Mesenchymal stem cell (in vitro differentiated cells and primary cell): Measurements from ENCODE around the gene OOSP4A.

Experiments used
- DNase-seq: peaks from one replicate; pipeline ENCODE4 v3.0.0-alpha.2; 2013
- H2AFZ ChIP-seq: one replicate; pipeline ENCODE4 v1.6.1; 2013; ENCODE audit warnings: low read depth, mild to moderate bottlenecking, control low read depth, inconsistent platforms, low read length, moderate library complexity
- H2AK5ac ChIP-seq: 2 replicates; pipeline ENCODE4 v1.6.1; 2013; ENCODE audit warnings: low read length, moderate library complexity, mild to moderate bottlenecking, inconsistent platforms; ENCODE audit not compliant: severe bottlenecking
- H2BK120ac ChIP-seq: one replicate; pipeline ENCODE4 v1.6.1; 2013; ENCODE audit warnings: low read depth, mild to moderate bottlenecking, inconsistent platforms, low read length, moderate library complexity
- H2BK12ac ChIP-seq, 2 experiments: one replicate each; pipeline ENCODE4 v1.6.1; 2013; ENCODE audit warnings: inconsistent platforms in 2 of 2, low read length in 2 of 2, mild to moderate bottlenecking in 2 of 2, moderate library complexity in 2 of 2, control low read depth in 1 of 2
- H2BK15ac ChIP-seq: one replicate; pipeline ENCODE4 v1.6.1; 2013; ENCODE audit warnings: mild to moderate bottlenecking, low read depth, inconsistent platforms; ENCODE audit not compliant: poor library complexity, severe bottlenecking
- H2BK5ac ChIP-seq: 2 replicates; pipeline ENCODE4 v1.6.1; 2013; ENCODE audit warnings: low read depth, mild to moderate bottlenecking, low read length, control low read depth, inconsistent platforms; ENCODE audit not compliant: poor library complexity, severe bottlenecking
- H3K14ac ChIP-seq, 2 experiments: one replicate each; pipeline ENCODE4 v1.6.1; 2013; ENCODE audit warnings: inconsistent platforms in 2 of 2, low read length in 2 of 2, control low read depth in 1 of 2, mild to moderate bottlenecking in 1 of 2, moderate library complexity in 1 of 2
- H3K18ac ChIP-seq, 2 experiments: one replicate each; pipeline ENCODE4 v1.6.1; 2013; ENCODE audit warnings: inconsistent platforms in 2 of 2, low read length in 2 of 2, control low read depth in 1 of 2, low read depth in 1 of 2, mild to moderate bottlenecking in 1 of 2
- H3K23ac ChIP-seq, 2 experiments: one replicate each; pipeline ENCODE4 v1.6.1; 2013; ENCODE audit warnings: inconsistent platforms in 2 of 2, low read length in 2 of 2, mild to moderate bottlenecking in 2 of 2, moderate library complexity in 2 of 2, control low read depth in 1 of 2
- H3K27ac ChIP-seq: 2 replicates; pipeline ENCODE4 v1.5.1; 2013; ENCODE audit warnings: mild to moderate bottlenecking, moderate library complexity, low read length, control low read depth, inconsistent platforms; ENCODE audit not compliant: poor library complexity, severe bottlenecking
- H3K27me3 ChIP-seq, 2 experiments: 2 replicates each; pipeline versions ENCODE4 v1.6.1 to v1.7.0; 2013; ENCODE audit warnings: low read length in 2 of 2, mild to moderate bottlenecking in 2 of 2, moderate library complexity in 2 of 2, control low read depth in 1 of 2, inconsistent platforms in 1 of 2; ENCODE audit not compliant: control insufficient read depth in 1 of 2, insufficient read depth in 1 of 2
- H3K36me3 ChIP-seq, 2 experiments: 2 replicates each; pipeline versions ENCODE4 v1.6.1 to v1.7.0; 2013; ENCODE audit warnings: low read length in 2 of 2, control low read depth in 1 of 2, inconsistent platforms in 1 of 2, low read depth in 1 of 2, mild to moderate bottlenecking in 1 of 2; ENCODE audit not compliant: insufficient read depth in 2 of 2, control insufficient read depth in 1 of 2
- H3K4ac ChIP-seq, 2 experiments: one replicate each; pipeline ENCODE4 v1.6.1; 2013; ENCODE audit warnings: inconsistent platforms in 2 of 2, low read length in 2 of 2, mild to moderate bottlenecking in 2 of 2, moderate library complexity in 2 of 2, control low read depth in 1 of 2, low read depth in 1 of 2
- H3K4me1 ChIP-seq: 2 replicates; pipeline ENCODE4 v1.6.1; 2013; ENCODE audit warnings: low read depth, low read length, control low read depth; ENCODE audit not compliant: control insufficient read depth, insufficient read depth
- H3K4me2 ChIP-seq: 2 replicates; pipeline ENCODE4 v1.6.1; 2013; ENCODE audit warnings: low read length, mild to moderate bottlenecking, inconsistent platforms; ENCODE audit not compliant: poor library complexity, severe bottlenecking
- H3K4me3 ChIP-seq, 2 experiments: 2 replicates each; pipeline versions ENCODE4 v1.5.1 to v1.7.0; 2013; ENCODE audit warnings: low read length in 2 of 2, mild to moderate bottlenecking in 2 of 2, control low read depth in 1 of 2, low read depth in 1 of 2; ENCODE audit not compliant: insufficient read depth in 1 of 2
- H3K79me1 ChIP-seq: replicated peaks from 2 replicates; pipeline ENCODE4 v1.6.1; 2013; ENCODE audit warnings: mild to moderate bottlenecking, control low read depth, low read length, inconsistent platforms; ENCODE audit not compliant: poor library complexity, severe bottlenecking
- H3K9ac ChIP-seq: 2 replicates; pipeline ENCODE4 v1.7.0; 2013; ENCODE audit warnings: mild to moderate bottlenecking, low read length, moderate library complexity
- H3K9me3 ChIP-seq: 2 replicates; pipeline ENCODE4 v1.7.0; 2013; ENCODE audit warnings: mild to moderate bottlenecking, low read length; ENCODE audit not compliant: control insufficient read depth
- H4K8ac ChIP-seq: one replicate; pipeline ENCODE4 v1.6.1; 2013; ENCODE audit warnings: inconsistent platforms, mild to moderate bottlenecking, low read length, moderate library complexity
- H4K91ac ChIP-seq: one replicate; pipeline ENCODE4 v1.6.1; 2013; ENCODE audit warnings: mild to moderate bottlenecking, low read length, inconsistent platforms
- WGBS: methylation state at CpG from one replicate; pipeline ENCODE4 v1.1.7; 2013; ENCODE audit warnings: mixed read lengths; 5-methylcytosine and 5-hydroxymethylcytosine counted together

OOSP4A gene

GRCh38 chr11:59999691-60000090, 35.9 kb downstream of the OOSP4A start:
- Histone ChIP-seq H3K9me3 (peaks cover 7% of the 10 kb centered on the region), H3K4me3 (no peak overlapping the region), H3K4me2 (no peak overlapping the region), H3K23ac (no peak overlapping the region), H2BK12ac (no peak overlapping the region), H3K36me3 (no peaks in the 10 kb centered on the region), H3K4me1 (no peaks in the 10 kb centered on the region), H3K18ac (no peak overlapping the region), H2AK5ac (no peak overlapping the region), H4K91ac (no peak overlapping the region), H3K4ac (no peak overlapping the region), H3K79me1 (no peaks in the 10 kb centered on the region), H2BK15ac (no peak overlapping the region), H3K27ac (no peak overlapping the region), H2BK120ac (no peak overlapping the region), H3K27me3 (no peaks in the 10 kb centered on the region), H3K14ac (no peak overlapping the region), H4K8ac (no peak overlapping the region), H2BK5ac (no peak overlapping the region), H2AFZ (no peak overlapping the region), H3K9ac (no peak overlapping the region)
- no peak for DNase-seq
- WGBS: 65% methylated on average over 4 of the region's 4 CpGs

- no peak overlapping the region for H3K4ac ChIP-seq
- H2BK12ac ChIP-seq: no peak overlapping the region
- H3K14ac ChIP-seq: no peak overlapping the region
- no peak overlapping the region for H3K9ac ChIP-seq
- no peaks in the 10 kb centered on the region for H3K79me1 ChIP-seq
- H3K4me1 ChIP-seq: no peaks in the 10 kb centered on the region
- no peaks in the 10 kb centered on the region for H3K27me3 ChIP-seq
- H2BK5ac ChIP-seq: no peak overlapping the region
- H2AFZ ChIP-seq: no peak overlapping the region
- no peak overlapping the region for H2BK15ac ChIP-seq
- no peak for DNase-seq
- 61% methylated on average over 2 of the region's 2 CpGs for WGBS
- no peak overlapping the region for H3K23ac ChIP-seq
- no peaks in the 10 kb centered on the region for H3K36me3 ChIP-seq
- H2AK5ac ChIP-seq: no peak overlapping the region
- no peak overlapping the region for H3K4me3 ChIP-seq
- no peak overlapping the region for H3K27ac ChIP-seq
- peaks cover 3% of the 10 kb centered on the region for H3K9me3 ChIP-seq
- H4K91ac ChIP-seq: no peak overlapping the region
- H4K8ac ChIP-seq: no peak overlapping the region
- H3K18ac ChIP-seq: no peak overlapping the region
- no peak overlapping the region for H3K4me2 ChIP-seq
- H2BK120ac ChIP-seq: no peak overlapping the region
Measured at GRCh38 chr11:60003729-60004128, 39.9 kb downstream of the OOSP4A start.

GRCh38 chr11:60005360-60005759, 41.5 kb downstream of the OOSP4A start:
- no peak overlapping the region for H2BK120ac ChIP-seq
- no peak overlapping the region for H4K91ac ChIP-seq
- DNase-seq: no peak
- H3K4me2 ChIP-seq: no peak overlapping the region
- H3K18ac ChIP-seq: no peak overlapping the region
- no peaks in the 10 kb centered on the region for H3K27me3 ChIP-seq
- H3K9me3 ChIP-seq: no peaks in the 10 kb centered on the region
- H2AK5ac ChIP-seq: no peak overlapping the region
- no peak overlapping the region for H2BK15ac ChIP-seq
- H3K36me3 ChIP-seq: no peaks in the 10 kb centered on the region
- H3K23ac ChIP-seq: no peak overlapping the region
- H3K79me1 ChIP-seq: no peaks in the 10 kb centered on the region
- no CpG with 5 or more reads among the region's 1 CpG for WGBS
- H3K4me1 ChIP-seq: no peaks in the 10 kb centered on the region
- H2BK12ac ChIP-seq: no peak overlapping the region
- H4K8ac ChIP-seq: no peak overlapping the region
- H3K9ac ChIP-seq: no peak overlapping the region
- no peak overlapping the region for H2BK5ac ChIP-seq
- H3K27ac ChIP-seq: no peak overlapping the region
- H2AFZ ChIP-seq: no peak overlapping the region
- no peak overlapping the region for H3K14ac ChIP-seq
- H3K4ac ChIP-seq: no peak overlapping the region
- no peak overlapping the region for H3K4me3 ChIP-seq

- H3K18ac ChIP-seq: no peak within 1 kb of the TSS
- H3K14ac ChIP-seq: no peak within 1 kb of the TSS
- no peaks in the 10 kb centered on the region for H3K36me3 ChIP-seq
- H3K27me3 ChIP-seq: no peaks in the 10 kb centered on the region
- H2AK5ac ChIP-seq: no peak within 1 kb of the TSS
- H3K4ac ChIP-seq: no peak within 1 kb of the TSS
- WGBS: 100% methylated on average over 1 of the region's 1 CpG
- H3K4me3 ChIP-seq: no peak within 1 kb of the TSS
- no peak within 1 kb of the TSS for H2BK5ac ChIP-seq
- no peak within 1 kb of the TSS for H3K27ac ChIP-seq
- no peaks in the 10 kb centered on the region for H3K79me1 ChIP-seq
- peaks cover 3% of the 10 kb centered on the region for H3K9me3 ChIP-seq
- no peak within 1 kb of the TSS for H4K8ac ChIP-seq
- no peak within 1 kb of the TSS for H3K4me2 ChIP-seq
- no peak within 1 kb of the TSS for H3K9ac ChIP-seq
- H4K91ac ChIP-seq: no peak within 1 kb of the TSS
- no peak within 1 kb of the TSS for H2BK12ac ChIP-seq
- no peak within 1 kb of the TSS for H2BK15ac ChIP-seq
- no peak within 1 kb of the TSS for H3K23ac ChIP-seq
- no peak for DNase-seq
- H2BK120ac ChIP-seq: no peak within 1 kb of the TSS
- no peaks in the 10 kb centered on the region for H3K4me1 ChIP-seq
- H2AFZ ChIP-seq: no peak within 1 kb of the TSS
Measured at GRCh38 chr11:60016881-60017280, 53.0 kb downstream of the OOSP4A start, which contains the start of gene OOSP4B. OOSP4B (plus strand) TSS chr11:60017181.
